Esophagus muscularis mucosa (tissue), 4 donors: Measurements from ENCODE around the gene CYP2R1. TPM values are rescaled to one million over a fixed set of nuclear protein-coding genes. Genes with fewer than 3 reads are reported as not detected.

Experiments
- DNase-seq: peaks from one replicate; pipeline ENCODE4 v3.0.0-alpha.2; 2017; ENCODE audit errors: extremely low spot score
- H3K27ac ChIP-seq, 4 donors: fragments of 200-600 bp; sonication (generic); replicated peaks in 1 of 4; 1 replicate in 3 of 4; 2 replicates in 1 of 4; pipeline ENCODE4 v1.5.1; 2016 to 2019; ENCODE audit warnings: mild to moderate bottlenecking in 1 of 4
- H3K27me3 ChIP-seq, 4 donors: fragments of 200-600 bp; sonication (generic); one replicate each; pipeline versions ENCODE4 v1.5.1 to v1.6.0; 2016 to 2019
- H3K36me3 ChIP-seq, 4 donors: fragments of 200-600 bp; sonication (generic); one replicate each; pipeline ENCODE4 v1.5.1; 2016 to 2019
- H3K4me1 ChIP-seq, 4 donors: fragments of 200-600 bp; sonication (generic); one replicate each; pipeline ENCODE4 v1.5.1; 2016 to 2019
- H3K4me3 ChIP-seq, 4 donors: fragments of 200-600 bp; sonication (generic); 1 replicate in 2 of 4; 2 replicates in 2 of 4; pipeline ENCODE4 v1.5.1; 2016 to 2019; ENCODE audit warnings: mild to moderate bottlenecking in 4 of 4, moderate library complexity in 1 of 4
- H3K9me3 ChIP-seq, 4 donors: fragments of 200-600 bp; sonication (generic); 1 replicate in 3 of 4; 2 replicates in 1 of 4; pipeline ENCODE4 v1.5.1; 2016 to 2019
- EP300 ChIP-seq: sonication (generic); formaldehyde crosslinking; IDR thresholded peaks from one replicate; pipeline ENCODE4 v1.6.1; 2017; ENCODE audit warnings: antibody characterized with exemption
- POLR2A ChIP-seq: fragments of 450-650 bp; IDR thresholded peaks from one replicate; pipeline ENCODE4 v1.6.1; 2017; ENCODE audit warnings: antibody characterized with exemption, moderate library complexity, mild to moderate bottlenecking, low read depth
- POLR2AphosphoS5 ChIP-seq, 2 donors: sonication (generic); formaldehyde crosslinking; IDR thresholded peaks; one replicate each; pipeline ENCODE4 v1.6.1; 2017; ENCODE audit warnings: antibody characterized with exemption in 2 of 2
- WGBS: methylation state at CpG from one replicate; pipeline ENCODE4 v1.1.5; 2018; 5-methylcytosine and 5-hydroxymethylcytosine counted together
- intact Hi-C: fragments of 100-400 bp; cut with DNase I; formaldehyde crosslinking; loops from one replicate; pipeline ENCODE4 v1.15.1; 2023
- total RNA-seq, 4 donors: library from RNA; depleted of rRNA; stranded (reverse); fragments of >200 nt; gene quantifications; one replicate each; pipeline versions ENCODE4 v1.1.0 to v1.2.1, GENCODE V29; 2016
- TF ChIP-seq, protein P1 (sequence below), 3 experiments: fragments of 200-600 bp in 2 of 3; fragments of 450-650 bp in 1 of 3; sonication (generic) in 2 of 3; IDR thresholded peaks; one replicate each; pipeline ENCODE4 v1.5.1; 2017 to 2019; ENCODE audit warnings: antibody characterized with exemption in 3 of 3, mild to moderate bottlenecking in 2 of 3, moderate library complexity in 1 of 3

Gene CYP2R1
- total RNA-seq, 4 donors from 2014 or later = 7.5 to 19.1 (median 12.8) TPM

DNA sequence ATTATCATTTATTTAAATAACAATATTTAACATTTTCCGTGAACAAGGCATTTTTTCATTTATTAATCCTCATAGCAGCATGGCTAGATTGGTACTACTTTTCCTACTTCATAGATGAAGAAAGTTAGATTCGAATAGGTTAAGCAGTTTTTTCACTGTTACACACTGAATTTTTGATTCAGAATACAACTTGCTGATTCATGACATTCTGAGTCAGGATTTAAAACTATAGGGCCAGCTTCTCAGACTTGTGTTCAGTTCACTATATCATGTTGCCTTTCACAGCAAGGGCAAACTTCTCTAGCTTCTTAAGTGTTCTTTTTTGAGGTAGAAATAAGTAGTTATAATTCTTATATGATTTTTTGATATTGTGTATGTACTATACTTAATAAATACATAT lies 31.5 kb downstream of the CYP2R1 start:
- intact Hi-C loops = no loop called here
- Histone ChIP-seq H3K27ac (no peak overlapping the region), H3K36me3 (peaks cover 0 to 16% (median 6%) of the 10 kb centered on the region in 4 donors), H3K27me3 (no peaks in the 10 kb centered on the region), H3K4me3 (no peak overlapping the region), H3K4me1 (no peaks in the 10 kb centered on the region), H3K9me3 (no peaks in the 10 kb centered on the region)
- DNase-seq = no peak
- no peak for TF ChIP-seq POLR2A
- no peak for TF ChIP-seq POLR2AphosphoS5 (IDR thresholded peaks at IDR 0.05)
- TF ChIP-seq, protein P1, sequence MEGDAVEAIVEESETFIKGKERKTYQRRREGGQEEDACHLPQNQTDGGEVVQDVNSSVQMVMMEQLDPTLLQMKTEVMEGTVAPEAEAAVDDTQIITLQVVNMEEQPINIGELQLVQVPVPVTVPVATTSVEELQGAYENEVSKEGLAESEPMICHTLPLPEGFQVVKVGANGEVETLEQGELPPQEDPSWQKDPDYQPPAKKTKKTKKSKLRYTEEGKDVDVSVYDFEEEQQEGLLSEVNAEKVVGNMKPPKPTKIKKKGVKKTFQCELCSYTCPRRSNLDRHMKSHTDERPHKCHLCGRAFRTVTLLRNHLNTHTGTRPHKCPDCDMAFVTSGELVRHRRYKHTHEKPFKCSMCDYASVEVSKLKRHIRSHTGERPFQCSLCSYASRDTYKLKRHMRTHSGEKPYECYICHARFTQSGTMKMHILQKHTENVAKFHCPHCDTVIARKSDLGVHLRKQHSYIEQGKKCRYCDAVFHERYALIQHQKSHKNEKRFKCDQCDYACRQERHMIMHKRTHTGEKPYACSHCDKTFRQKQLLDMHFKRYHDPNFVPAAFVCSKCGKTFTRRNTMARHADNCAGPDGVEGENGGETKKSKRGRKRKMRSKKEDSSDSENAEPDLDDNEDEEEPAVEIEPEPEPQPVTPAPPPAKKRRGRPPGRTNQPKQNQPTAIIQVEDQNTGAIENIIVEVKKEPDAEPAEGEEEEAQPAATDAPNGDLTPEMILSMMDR (IDR thresholded peaks at IDR 0.05) = no peak
- no peak for TF ChIP-seq EP300
- 83% methylated on average over 2 of the region's 2 CpGs for WGBS

DNA sequence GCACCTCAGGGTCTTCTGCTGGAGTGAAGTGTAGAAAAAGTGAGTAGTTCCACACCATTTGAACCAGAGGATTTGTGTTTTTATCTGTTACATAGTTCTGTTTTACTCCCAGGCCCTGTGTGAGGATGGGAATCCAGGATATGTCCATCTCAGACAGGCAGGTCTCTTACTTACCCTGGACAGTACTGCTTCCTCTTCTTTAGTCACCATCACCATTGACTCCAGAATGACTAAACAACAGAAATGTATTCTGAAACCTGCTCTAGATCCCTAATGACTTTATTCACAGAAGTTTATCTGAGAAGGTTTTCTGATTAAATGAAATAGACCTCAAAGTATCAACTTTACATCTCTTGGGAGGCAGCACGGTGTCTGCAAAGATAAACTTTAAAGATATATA lies 33.6 kb downstream of the CYP2R1 start:
- peaks cover 0 to 14% (median under 1%) of the 10 kb centered on the region in 4 donors for H3K36me3 ChIP-seq
- TF ChIP-seq, protein P1 (IDR thresholded peaks at IDR 0.05) = no peak
- TF ChIP-seq POLR2A (no peak), POLR2AphosphoS5 (IDR thresholded peaks at IDR 0.05) (no peak), EP300 (no peak)
- H3K4me3 ChIP-seq = no peak overlapping the region
- no peaks in the 10 kb centered on the region for H3K27me3 ChIP-seq
- no peaks in the 10 kb centered on the region for H3K9me3 ChIP-seq
- DNase-seq = no peak
- intact Hi-C loops = no loop called here
- no peaks in the 10 kb centered on the region for H3K4me1 ChIP-seq
- no peak overlapping the region for H3K27ac ChIP-seq
- 93% methylated on average over 1 of the region's 1 CpG for WGBS

DNA sequence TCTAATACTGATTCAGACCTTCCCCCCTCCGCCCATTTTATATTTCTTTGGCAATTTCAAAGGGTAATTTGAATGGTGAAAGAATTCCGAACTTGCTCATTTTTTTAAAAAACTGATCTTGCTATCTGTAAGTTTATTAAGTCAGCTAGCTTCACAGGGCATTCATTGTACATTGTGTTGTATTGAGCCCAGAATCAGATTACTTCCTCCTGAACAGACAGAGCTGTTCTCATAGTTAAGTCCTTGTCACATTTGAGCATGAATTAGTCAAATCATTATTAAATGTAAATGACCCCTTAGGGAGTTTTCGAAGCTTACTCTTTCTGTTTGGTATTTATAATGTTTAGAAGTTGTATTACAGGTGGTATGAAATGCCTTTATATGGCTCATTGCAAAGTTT lies 34.4 kb downstream of the CYP2R1 start:
- H3K9me3 ChIP-seq = no peaks in the 10 kb centered on the region
- TF ChIP-seq POLR2A (no peak), EP300 (no peak), POLR2AphosphoS5 (IDR thresholded peaks at IDR 0.05) (no peak)
- TF ChIP-seq, protein P1 (IDR thresholded peaks at IDR 0.05) = no peak
- WGBS = 91% methylated on average over 3 of the region's 3 CpGs
- H3K4me1 ChIP-seq = no peaks in the 10 kb centered on the region
- H3K27me3 ChIP-seq = no peaks in the 10 kb centered on the region
- intact Hi-C loops = no loop called here
- no peak overlapping the region for H3K4me3 ChIP-seq
- no peak for DNase-seq
- H3K36me3 ChIP-seq = peaks cover 0 to 6% (median 0%) of the 10 kb centered on the region in 4 donors
- no peak overlapping the region for H3K27ac ChIP-seq

DNA sequence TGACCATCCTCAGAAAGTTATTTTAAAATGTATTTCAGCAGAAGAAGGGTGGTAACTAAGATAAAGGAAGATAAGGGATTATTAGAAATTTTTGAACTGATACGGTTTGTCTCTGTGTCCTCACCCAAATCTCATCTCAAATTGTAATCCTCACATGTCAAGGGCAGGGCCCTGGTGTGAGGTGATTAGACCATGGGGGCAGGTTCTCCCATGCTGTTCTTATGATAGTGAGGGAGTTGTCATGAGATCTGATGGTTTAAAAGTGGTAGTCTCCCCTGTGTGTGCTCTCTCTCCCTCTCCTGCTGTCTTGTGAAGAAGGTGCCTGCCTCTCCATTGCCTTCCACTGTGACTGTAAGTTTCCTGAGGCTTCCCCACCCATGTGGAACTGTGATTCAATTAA lies 36.1 kb downstream of the CYP2R1 start:
- H3K27ac ChIP-seq = no peak overlapping the region
- intact Hi-C loops = no loop called here
- H3K36me3 ChIP-seq = no peaks in the 10 kb centered on the region
- 88% methylated on average over 1 of the region's 1 CpG for WGBS
- DNase-seq = no peak
- H3K4me1 ChIP-seq = no peaks in the 10 kb centered on the region
- no peak overlapping the region for H3K4me3 ChIP-seq
- H3K27me3 ChIP-seq = no peaks in the 10 kb centered on the region
- TF ChIP-seq POLR2A (no peak), EP300 (no peak), POLR2AphosphoS5 (IDR thresholded peaks at IDR 0.05) (no peak)
- TF ChIP-seq, protein P1 (IDR thresholded peaks at IDR 0.05) = no peak
- H3K9me3 ChIP-seq = no peaks in the 10 kb centered on the region

DNA sequence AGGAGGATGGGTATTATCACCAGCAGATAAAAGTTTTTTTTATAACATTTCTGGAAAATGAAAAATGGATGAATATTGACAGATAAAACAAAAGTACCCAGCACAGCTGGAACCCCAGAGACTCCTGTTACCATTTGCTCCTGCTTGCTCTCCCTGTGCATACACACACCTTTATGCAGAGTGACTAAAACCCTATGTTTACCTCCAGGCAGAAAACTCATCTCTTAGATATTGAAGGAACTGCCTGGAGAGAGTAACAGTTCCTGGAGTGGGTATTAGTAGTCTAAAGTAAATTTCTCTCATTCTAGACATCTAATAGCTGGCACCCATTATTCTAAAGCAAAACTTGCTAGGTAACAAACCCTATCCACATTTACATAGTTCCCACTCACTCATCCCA lies 38.0 kb downstream of the CYP2R1 start:
- DNase-seq = no peak
- Histone ChIP-seq H3K36me3 (no peaks in the 10 kb centered on the region), H3K27me3 (no peaks in the 10 kb centered on the region), H3K9me3 (no peaks in the 10 kb centered on the region), H3K4me1 (no peaks in the 10 kb centered on the region), H3K27ac (no peak overlapping the region), H3K4me3 (no peak overlapping the region)
- intact Hi-C loops = no loop called here
- TF ChIP-seq, protein P1 (IDR thresholded peaks at IDR 0.05) = no peak
- TF ChIP-seq EP300 = no peak
